CD4-positive, alpha-beta T cell treated with Interleukin-2 at 100 ng/mL for 4 hours (primary cell): Measurements from ENCODE around the gene ARID1B.

Source experiments
- DNase-seq: peaks from one replicate; pipeline ENCODE4 v3.0.0-alpha.2; 2020; ENCODE audit warnings: low spot score

The ARID1B gene

DNA sequence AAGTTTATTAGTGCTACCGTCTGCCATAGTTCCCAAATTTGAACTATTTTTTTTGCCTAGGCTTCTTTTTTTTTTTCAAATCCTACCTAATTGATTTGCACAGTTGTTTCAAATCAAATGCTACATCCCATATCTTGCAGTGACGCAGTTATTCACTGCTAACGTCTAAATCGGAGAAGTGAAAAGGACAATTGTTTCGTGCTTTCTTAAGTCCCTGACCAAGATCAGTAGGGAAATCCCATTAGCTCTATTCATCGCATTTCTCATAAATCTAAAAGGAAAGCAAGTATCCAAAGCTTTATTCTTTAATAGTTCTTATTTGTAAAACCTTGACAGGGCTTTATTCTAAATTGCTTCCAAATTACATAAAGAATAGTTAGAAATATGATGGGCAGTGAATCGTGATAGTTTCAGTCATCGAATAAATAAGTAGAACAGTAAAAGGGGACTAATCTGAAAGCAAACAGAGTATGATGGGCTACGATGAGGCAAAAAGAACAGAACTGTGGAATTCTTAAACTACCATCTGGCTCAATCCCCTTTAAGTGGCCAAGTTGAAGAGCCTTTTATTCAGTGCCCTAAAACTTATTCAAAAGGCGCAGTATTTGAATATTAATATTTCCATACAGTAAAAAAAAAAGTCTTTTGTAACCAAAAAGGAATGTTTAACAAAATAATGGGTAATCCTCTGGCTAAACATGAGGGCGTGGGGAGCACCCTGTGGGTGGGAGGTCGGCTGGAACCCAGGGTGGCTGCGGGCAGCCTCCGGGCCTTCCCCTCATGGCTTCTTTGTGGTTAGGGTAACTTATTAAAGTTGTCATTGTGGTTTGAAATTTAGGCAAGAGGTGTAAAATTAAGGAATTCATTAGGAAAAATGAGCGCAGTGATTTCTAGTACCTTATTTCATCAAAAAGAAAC lies 3.0 kb upstream of the ARID1B start:
- no peak for DNase-seq

- DNase-seq, result no peak
Measured at GRCh38 chr6:156774863-156775405, 2.2 kb upstream of the ARID1B start.

DNA sequence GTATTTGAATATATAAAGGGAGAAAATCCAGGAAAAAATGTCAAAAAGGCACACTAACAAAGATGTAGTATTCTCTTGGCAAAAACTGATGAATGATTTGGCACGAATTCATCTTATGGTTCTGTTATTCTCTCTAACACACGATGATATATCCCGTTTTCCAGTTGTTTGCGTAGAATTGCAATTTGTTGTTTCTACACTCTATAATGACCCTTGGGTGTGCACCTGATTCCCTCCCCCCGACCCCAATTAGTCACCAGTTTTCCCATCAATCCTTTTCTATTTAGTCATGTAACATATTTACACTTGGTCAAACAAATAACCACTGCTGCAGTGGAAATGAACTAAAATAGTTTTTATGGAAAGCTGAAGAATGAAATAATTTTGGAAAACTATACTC lies 1.5 kb upstream of the ARID1B start:
- DNase-seq, result no peak

DNA sequence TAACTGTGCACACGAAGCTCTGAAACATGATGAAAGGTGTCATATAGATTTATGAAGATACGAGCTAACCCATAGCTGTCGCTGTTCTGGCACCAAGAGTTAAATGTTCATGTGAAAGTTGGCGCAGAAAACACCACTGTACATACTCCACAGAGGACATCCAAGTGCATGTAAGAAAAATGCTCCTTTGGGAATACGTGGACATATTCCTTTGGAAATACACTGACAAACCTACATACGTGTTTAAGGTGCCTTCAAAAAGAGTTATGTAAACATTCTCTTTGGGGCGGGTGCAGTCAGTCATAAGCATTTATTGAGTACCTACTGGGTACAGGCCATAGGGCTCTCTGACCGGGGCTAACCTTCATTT lies 723 bp upstream of the ARID1B start:
- peak; percentile 51 for DNase-seq

- peak; percentile 63 for DNase-seq
Measured at GRCh38 chr6:156777577-156778453, 637 bp downstream of the ARID1B start.

GRCh38 chr6:156778454-156779205 lies 1.5 kb downstream of the ARID1B start:
- DNase-seq, result peak; percentile 35

- peak; percentile 37 for DNase-seq
Measured at GRCh38 chr6:156779206-156780094, 2.3 kb downstream of the ARID1B start.

- peak; percentile 80 for DNase-seq
Measured at GRCh38 chr6:156780102-156780641, 3.0 kb downstream of the ARID1B start.

DNA sequence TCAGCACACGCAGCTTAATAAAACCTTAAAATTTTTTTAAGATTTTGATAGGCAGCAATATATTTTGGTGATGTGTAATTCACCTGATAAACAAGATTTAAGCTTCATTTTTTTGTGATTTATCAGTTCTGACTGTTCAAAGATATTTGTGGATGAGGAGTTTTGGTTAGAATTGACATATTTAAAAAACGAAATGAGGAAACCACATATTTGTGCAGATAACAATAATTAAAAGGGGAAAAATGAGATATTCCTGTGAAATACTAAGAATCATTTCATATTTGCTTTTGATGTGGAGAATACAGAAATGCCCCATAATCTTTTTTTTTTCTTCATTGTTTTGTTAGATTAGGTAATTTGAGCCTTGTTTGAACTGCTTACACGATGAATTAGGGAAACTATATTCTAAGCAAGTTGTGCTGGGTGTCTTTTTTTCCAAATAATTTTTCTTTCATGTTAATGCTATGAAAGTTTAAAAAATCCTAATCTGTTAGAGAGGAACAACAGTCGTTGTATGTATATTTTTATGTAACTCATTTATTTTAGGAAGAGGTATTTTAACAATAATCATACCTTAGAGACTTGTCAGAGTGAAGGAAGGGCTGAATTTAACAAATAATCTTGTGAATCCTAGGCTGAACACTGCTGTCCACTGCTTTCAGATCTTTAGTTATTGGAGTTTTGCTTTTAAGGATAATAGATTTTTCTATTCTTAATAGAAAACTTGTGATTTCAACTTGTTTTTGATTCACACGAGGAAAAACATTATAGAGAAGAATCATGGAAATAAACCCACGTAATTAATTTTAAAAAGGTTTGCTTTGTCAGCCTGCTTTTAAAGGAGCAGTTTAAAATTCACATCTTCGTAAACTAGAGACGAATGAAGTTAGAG lies 4.0 kb downstream of the ARID1B start:
- DNase-seq, result peak; percentile 24

GRCh38 chr6:156781861-156782631 lies 4.9 kb downstream of the ARID1B start:
- peak; percentile 21 for DNase-seq

DNA sequence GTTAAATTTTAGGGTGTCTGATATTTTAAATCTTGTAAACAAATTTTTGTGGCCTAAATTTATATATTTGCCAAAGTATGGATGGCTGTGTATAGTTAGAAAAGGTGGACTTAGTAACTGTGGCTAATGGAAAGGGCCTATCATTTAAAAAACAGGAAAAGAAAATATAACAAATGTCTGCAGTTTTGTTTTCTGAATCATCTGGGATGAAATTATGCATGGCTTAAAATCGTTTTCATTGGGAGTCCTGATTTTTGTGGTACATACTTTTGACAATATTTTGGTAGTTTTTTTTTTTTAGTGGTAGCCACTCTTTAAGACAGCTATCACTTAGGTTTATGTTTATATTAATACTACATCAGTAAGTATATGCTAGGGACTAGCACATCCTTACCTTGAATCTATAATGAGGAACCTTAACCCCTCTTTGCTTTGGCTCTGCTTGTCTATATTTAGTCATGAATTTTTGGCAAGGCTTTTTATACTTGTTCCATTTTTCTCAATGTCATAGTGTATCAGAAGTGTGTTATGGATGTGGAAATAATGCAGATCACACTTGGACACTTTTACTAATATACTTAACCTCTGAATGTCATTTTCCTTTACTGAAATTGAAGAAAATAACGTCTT lies 5.6 kb downstream of the ARID1B start:
- DNase-seq, result no peak

- DNase-seq, result no peak
Measured at GRCh38 chr6:156783958-156784357, 6.8 kb downstream of the ARID1B start.

GRCh38 chr6:156786652-156787051 lies 9.5 kb downstream of the ARID1B start:
- DNase-seq, result no peak

- DNase-seq, result no peak
Measured at GRCh38 chr6:156787569-156788492, 10.7 kb downstream of the ARID1B start.

- DNase-seq, result no peak
Measured at GRCh38 chr6:156789081-156789943, 12.1 kb downstream of the ARID1B start.

GRCh38 chr6:156790711-156791319 lies 13.6 kb downstream of the ARID1B start:
- DNase-seq, result no peak
